GM23248 (cell line): ENCODE data around the gene FITM1.

ENCODE experiments used
- EZH2 ChIP-seq: fragments of 200-600 bp; sonication (generic); IDR thresholded peaks from 2 replicates; pipeline ENCODE4 v1.6.1; 2018; ENCODE audit warnings: antibody characterized with exemption, mild to moderate bottlenecking; ENCODE audit not compliant: insufficient read depth, poor library complexity, severe bottlenecking
- EZH2phosphoT487 ChIP-seq: fragments of 200-600 bp; sonication (generic); IDR thresholded peaks from 2 replicates; pipeline ENCODE4 v1.6.1; 2018; ENCODE audit warnings: antibody characterized with exemption, moderate library complexity, mild to moderate bottlenecking, low read depth; ENCODE audit not compliant: insufficient read depth

GRCh38 chr14:24136684-24137528 lies 6.4 kb downstream of the FITM1 start:
- TF ChIP-seq EZH2 (no peak), EZH2phosphoT487 (no peak)
